ENCODE results near the gene TBC1D22A.

GRCh38 chr22:47146391-47146790, 383.9 kb downstream of the TBC1D22A start:
- TF ChIP-seq POLR2A (IDR thresholded peaks at IDR 0.05) (no peak), CTCF (IDR thresholded peaks at IDR 0.05) (no peak)

All from heart left ventricle (tissue), 13 donors.